Choroid plexus epithelial cell (primary cell): Measurements from ENCODE around the gene CEACAM7.

Source experiments
- DNase-seq: peaks from one replicate; pipeline ENCODE4 v3.0.0-alpha.2; 2010; ENCODE audit warnings: low read depth
- H3K4me3 ChIP-seq: 2 replicates; pipeline ENCODE4 v1.5.1; 2011; ENCODE audit warnings: low read depth, mild to moderate bottlenecking, control low read depth, low read length, moderate library complexity
- CTCF ChIP-seq: conservative IDR thresholded peaks from 2 replicates; pipeline ENCODE4 v1.5.1; 2011; ENCODE audit warnings: low read depth, mild to moderate bottlenecking, control low read depth, inconsistent platforms, low read length, moderate library complexity

The CEACAM7 gene

GRCh38 chr19:41694831-41695635, 7.0 kb upstream of the CEACAM7 start:
- no peak overlapping the region for H3K4me3 ChIP-seq
- TF ChIP-seq CTCF = no peak

GRCh38 chr19:41694196-41694595, 6.1 kb upstream of the CEACAM7 start:
- TF ChIP-seq CTCF = no peak
- no peak overlapping the region for H3K4me3 ChIP-seq

More at GRCh38 chr19:41694831-41695635, 7.0 kb upstream of the CEACAM7 start:
- no peak for DNase-seq

GRCh38 chr19:41691268-41691970, 3.3 kb upstream of the CEACAM7 start:
- TF ChIP-seq CTCF = peak; percentile 66
- peak; percentile 15 for DNase-seq

More at GRCh38 chr19:41694196-41694595, 6.1 kb upstream of the CEACAM7 start:
- DNase-seq = no peak

GRCh38 chr19:41690801-41691065, 2.7 kb upstream of the CEACAM7 start:
- no peak for DNase-seq
- no peak overlapping the region for H3K4me3 ChIP-seq
- no peak for TF ChIP-seq CTCF

More at GRCh38 chr19:41691268-41691970, 3.3 kb upstream of the CEACAM7 start:
- H3K4me3 ChIP-seq = no peak overlapping the region

- no peak for DNase-seq
- no peak for TF ChIP-seq CTCF
- H3K4me3 ChIP-seq = no peak overlapping the region
These were observed 2.1 kb upstream of the CEACAM7 start for GRCh38 chr19:41689993-41690800.

- no peak for DNase-seq
- H3K4me3 ChIP-seq = no peak overlapping the region
- TF ChIP-seq CTCF = no peak
These were observed 617 bp upstream of the CEACAM7 start for GRCh38 chr19:41688687-41689086.
